Suprapubic skin (tissue), 4 donors: ENCODE measurements around the gene KCNH6. TPM values are rescaled to one million over a fixed set of nuclear protein-coding genes. Genes with fewer than 3 reads are reported as not detected.

ENCODE experiments used
- DNase-seq, 2 donors: peaks; one replicate each; pipeline ENCODE4 v3.0.0-alpha.2; 2019; ENCODE audit warnings: low spot score in 2 of 2
- H3K27ac ChIP-seq: fragments of 200-600 bp; sonication (generic); one replicate; pipeline ENCODE4 v1.5.1; 2019
- H3K27me3 ChIP-seq: fragments of 200-600 bp; sonication (generic); one replicate; pipeline ENCODE4 v1.5.1; 2019
- H3K36me3 ChIP-seq: fragments of 200-600 bp; sonication (generic); one replicate; pipeline ENCODE4 v1.5.1; 2019
- H3K4me1 ChIP-seq: fragments of 200-600 bp; sonication (generic); one replicate; pipeline ENCODE4 v1.5.1; 2019
- H3K4me3 ChIP-seq: fragments of 200-600 bp; sonication (generic); one replicate; pipeline ENCODE4 v1.5.1; 2019; ENCODE audit warnings: mild to moderate bottlenecking
- H3K9me3 ChIP-seq: fragments of 200-600 bp; sonication (generic); one replicate; pipeline ENCODE4 v1.5.1; 2019
- CTCF ChIP-seq, 2 donors: fragments of 200-600 bp in 1 of 2; fragments of 450-650 bp in 1 of 2; sonication (generic) in 1 of 2; IDR thresholded peaks; one replicate each; pipeline ENCODE4 v1.5.1; 2016 to 2019; ENCODE audit warnings: antibody characterized with exemption in 2 of 2, mild to moderate bottlenecking in 1 of 2, moderate library complexity in 1 of 2
- EP300 ChIP-seq: sonication (generic); formaldehyde crosslinking; IDR thresholded peaks from one replicate; pipeline ENCODE4 v1.6.1; 2017; ENCODE audit warnings: antibody characterized with exemption
- POLR2A ChIP-seq, 2 donors: fragments of 450-650 bp; IDR thresholded peaks; one replicate each; pipeline ENCODE4 v1.6.1; 2017; ENCODE audit warnings: antibody characterized with exemption in 2 of 2, mild to moderate bottlenecking in 2 of 2, moderate library complexity in 2 of 2
- POLR2AphosphoS5 ChIP-seq, 3 donors: sonication (generic); formaldehyde crosslinking; IDR thresholded peaks; one replicate each; pipeline ENCODE4 v1.6.1; 2017; ENCODE audit warnings: antibody characterized with exemption in 3 of 3
- WGBS: methylation state at CpG from one replicate; pipeline ENCODE4 v1.1.5; 2018; 5-methylcytosine and 5-hydroxymethylcytosine counted together
- total RNA-seq, 4 donors: library from RNA; depleted of rRNA; stranded (reverse); fragments of >200 nt; gene quantifications; one replicate each; pipeline ENCODE4 v1.1.0, GENCODE V29; 2016

The KCNH6 gene
- total RNA-seq, 4 donors from 2014 or later: not detected

- TF ChIP-seq POLR2A (IDR thresholded peaks at IDR 0.05): no peak
- TF ChIP-seq EP300: no peak
- no peak for TF ChIP-seq POLR2AphosphoS5 (IDR thresholded peaks at IDR 0.05)
- TF ChIP-seq CTCF (IDR thresholded peaks at IDR 0.05): no peak
- Histone ChIP-seq H3K9me3 (no peaks in the 10 kb centered on the region), H3K27me3 (peaks cover 34% of the 10 kb centered on the region), H3K27ac (no peak overlapping the region), H3K4me1 (peaks cover 10% of the 10 kb centered on the region), H3K36me3 (no peaks in the 10 kb centered on the region), H3K4me3 (no peak overlapping the region)
- WGBS: 84% methylated on average over 13 of the region's 13 CpGs
- no peak for DNase-seq
Measured at GRCh38 chr17:63534816-63535455, 11.8 kb downstream of the KCNH6 start.

GRCh38 chr17:63535640-63536039, 12.5 kb downstream of the KCNH6 start:
- H3K4me1 ChIP-seq: peaks cover 10% of the 10 kb centered on the region
- no peak overlapping the region for H3K27ac ChIP-seq
- TF ChIP-seq POLR2AphosphoS5 (IDR thresholded peaks at IDR 0.05) (no peak), EP300 (no peak), CTCF (IDR thresholded peaks at IDR 0.05) (no peak), POLR2A (IDR thresholded peaks at IDR 0.05) (no peak)
- H3K27me3 ChIP-seq: peaks cover 36% of the 10 kb centered on the region
- H3K36me3 ChIP-seq: no peaks in the 10 kb centered on the region
- no peak overlapping the region for H3K4me3 ChIP-seq
- H3K9me3 ChIP-seq: no peaks in the 10 kb centered on the region
- DNase-seq: no peak
- 89% methylated on average over 20 of the region's 24 CpGs for WGBS

GRCh38 chr17:63537001-63537400, 13.8 kb downstream of the KCNH6 start:
- no peak for TF ChIP-seq EP300
- no peak for TF ChIP-seq POLR2AphosphoS5 (IDR thresholded peaks at IDR 0.05)
- no peak for TF ChIP-seq CTCF (IDR thresholded peaks at IDR 0.05)
- no peak for TF ChIP-seq POLR2A (IDR thresholded peaks at IDR 0.05)
- Histone ChIP-seq H3K4me3 (no peak overlapping the region), H3K27ac (no peak overlapping the region), H3K9me3 (no peaks in the 10 kb centered on the region), H3K27me3 (peaks cover 36% of the 10 kb centered on the region), H3K4me1 (peaks cover 10% of the 10 kb centered on the region), H3K36me3 (no peaks in the 10 kb centered on the region)
- no peak for DNase-seq
- WGBS: 84% methylated on average over 4 of the region's 4 CpGs

- Histone ChIP-seq H3K9me3 (no peaks in the 10 kb centered on the region), H3K27me3 (peaks cover 36% of the 10 kb centered on the region), H3K4me3 (peak overlapping the region; percentile 28), H3K27ac (no peak overlapping the region), H3K4me1 (peaks cover 10% of the 10 kb centered on the region), H3K36me3 (no peaks in the 10 kb centered on the region)
- 5% methylated on average over 23 of the region's 62 CpGs for WGBS
- TF ChIP-seq EP300: no peak
- TF ChIP-seq POLR2A (IDR thresholded peaks at IDR 0.05): no peak
- no peak for TF ChIP-seq CTCF (IDR thresholded peaks at IDR 0.05)
- TF ChIP-seq POLR2AphosphoS5 (IDR thresholded peaks at IDR 0.05): no peak
- peak in 1 of 2 donors; percentile 76 for DNase-seq
Measured at GRCh38 chr17:63537991-63538692, 15.0 kb downstream of the KCNH6 start.
